Measurements from ENCODE around the gene ZCWPW1.

- TF ChIP-seq EZH2 (IDR thresholded peaks at IDR 0.05): no peak
- no peak for TF ChIP-seq POLR2AphosphoS5 (IDR thresholded peaks at IDR 0.05; ENCODE audit: borderline replicate concordance, low read depth, low read length)
These were observed 9.4 kb downstream of the ZCWPW1 start for GRCh38 chr7:100418930-100419659.

All from SK-N-MC (cell line).